ENCODE measurements around the gene PNPLA5. TPM values are rescaled to one million over a fixed set of nuclear protein-coding genes. Genes with fewer than 3 reads are reported as not detected.

Gene PNPLA5
- total RNA-seq, 4 donors from 2014 or later, result not detected

DNA sequence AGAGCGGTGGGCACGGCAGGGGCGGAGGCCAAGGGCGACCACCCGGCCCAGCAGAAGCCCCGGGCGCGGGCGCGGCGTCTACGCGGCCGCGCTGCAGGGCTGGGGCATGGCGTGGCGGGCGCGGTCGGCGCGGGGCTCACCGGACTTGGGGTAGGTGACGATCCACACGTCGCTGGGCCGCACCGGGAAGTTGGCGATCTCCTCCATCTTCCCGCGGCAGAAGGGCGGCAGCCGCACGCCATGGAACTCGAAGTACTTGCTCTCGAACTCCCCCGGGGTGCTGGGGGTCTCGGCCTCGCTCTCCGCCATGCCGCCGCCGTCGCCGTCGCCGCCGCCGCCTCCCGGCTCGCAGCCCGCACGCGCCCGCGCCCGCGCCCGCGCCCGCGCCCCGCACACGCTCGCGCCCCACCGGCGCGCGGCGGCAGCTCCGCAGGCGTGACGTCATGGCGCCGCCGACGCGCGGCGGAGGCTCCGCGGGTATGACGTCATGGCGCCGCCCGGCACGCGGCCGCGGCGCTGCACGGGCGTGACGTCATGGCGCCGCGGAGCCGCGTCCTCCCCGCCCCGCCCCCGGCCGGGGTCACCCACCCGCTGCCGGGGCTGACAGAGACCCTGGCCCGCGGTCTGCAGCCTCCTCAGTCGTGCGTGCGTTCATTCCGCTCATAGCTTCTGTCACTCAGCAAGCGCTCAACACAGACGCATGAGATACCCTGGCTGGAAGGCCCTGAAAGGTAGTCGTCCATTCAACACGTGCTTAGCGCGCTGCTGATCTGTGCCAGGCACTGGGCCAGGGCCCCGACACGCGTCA lies 29.5 kb downstream of the PNPLA5 start, which contains the start of gene SULT4A1:
TSS of gene SULT4A1 (minus strand) at position 440 of the 808 bp plus-strand sequence. CDS start at position 309, 131 bp downstream.
- H3K9me3 ChIP-seq, result no peaks in the 10 kb centered on the region
- no peak within 1 kb of the TSS for H3K4me3 ChIP-seq
- no peaks in the 10 kb centered on the region for H3K36me3 ChIP-seq
- DNase-seq, result no peak
- H3K27ac ChIP-seq, result no peak within 1 kb of the TSS
- intact Hi-C loops (cut with DNase I; ENCODE audit: low total_unique reads), result no loop called here
- peaks cover 0 to 4% of the 10 kb centered on the region in 2 donors for H3K27me3 ChIP-seq
- H3K4me1 ChIP-seq, result no peaks in the 10 kb centered on the region
- TF ChIP-seq POLR2A (IDR thresholded peaks at IDR 0.05) (no peak), CTCF (IDR thresholded peaks at IDR 0.05) (no peak)

DNA sequence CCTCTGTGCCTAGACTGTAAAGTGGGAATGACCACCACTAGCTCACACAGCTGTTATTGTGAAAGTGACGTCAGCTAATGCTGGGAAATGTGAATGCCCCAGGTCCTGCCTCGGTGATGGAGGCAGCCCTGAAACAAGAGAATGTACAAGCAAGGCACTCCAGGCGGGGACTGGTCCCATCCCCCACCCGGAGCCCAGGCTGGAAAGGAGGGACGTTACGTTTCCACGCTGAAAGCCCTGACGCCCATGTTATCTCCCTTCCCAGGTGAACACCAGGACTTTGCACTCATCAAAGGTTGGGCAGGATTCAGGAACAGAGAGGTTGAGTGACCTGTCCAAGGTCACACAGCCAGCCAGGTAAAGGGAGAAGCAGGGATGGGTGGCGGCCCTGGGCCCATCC lies 30.3 kb downstream of the PNPLA5 start:
- peaks cover 0 to 4% of the 10 kb centered on the region in 2 donors for H3K27me3 ChIP-seq

GRCh38 chr22:43860831-43861230 lies 31.0 kb downstream of the PNPLA5 start:
- DNase-seq, result no peak
- peaks cover 0 to 4% of the 10 kb centered on the region in 2 donors for H3K27me3 ChIP-seq
- intact Hi-C loops (cut with DNase I; ENCODE audit: low total_unique reads), result no loop called here

More for the DNA sequence above, 30.3 kb downstream of the PNPLA5 start:
- TF ChIP-seq POLR2A (IDR thresholded peaks at IDR 0.05), result no peak
- no peak for TF ChIP-seq CTCF (IDR thresholded peaks at IDR 0.05)
- Histone ChIP-seq H3K9me3 (no peaks in the 10 kb centered on the region), H3K36me3 (no peaks in the 10 kb centered on the region), H3K4me1 (no peaks in the 10 kb centered on the region), H3K27ac (no peak overlapping the region), H3K4me3 (no peak overlapping the region)
- intact Hi-C loops (cut with DNase I; ENCODE audit: low total_unique reads), result no loop called here
- DNase-seq, result no peak

DNA sequence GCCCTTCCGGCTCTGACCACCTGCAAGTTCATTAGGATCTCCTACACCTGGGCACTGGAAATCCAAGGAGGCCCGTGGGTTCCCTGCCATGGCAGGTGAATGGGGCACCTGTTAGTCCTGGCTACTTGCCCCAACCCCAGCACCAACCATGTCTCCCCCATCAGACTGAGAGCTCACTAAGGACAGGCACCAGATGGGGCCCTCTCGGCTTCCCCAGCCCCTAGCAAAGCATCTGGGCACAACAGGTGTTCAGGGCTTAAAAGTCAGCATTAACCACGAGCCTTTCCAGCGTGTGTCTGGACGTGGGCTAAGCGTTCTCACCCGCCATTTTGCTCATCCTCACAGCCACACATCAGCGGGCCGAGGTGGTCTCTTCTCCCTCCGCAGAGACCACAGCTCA lies 31.7 kb downstream of the PNPLA5 start:
- peaks cover 0 to 4% of the 10 kb centered on the region in 2 donors for H3K27me3 ChIP-seq
- no peak for DNase-seq
- no peaks in the 10 kb centered on the region for H3K36me3 ChIP-seq
- no peak overlapping the region for H3K4me3 ChIP-seq
- TF ChIP-seq CTCF (IDR thresholded peaks at IDR 0.05) (no peak), POLR2A (IDR thresholded peaks at IDR 0.05) (no peak)
- H3K4me1 ChIP-seq, result no peaks in the 10 kb centered on the region
- no peaks in the 10 kb centered on the region for H3K9me3 ChIP-seq
- no peak overlapping the region for H3K27ac ChIP-seq
- intact Hi-C loops (cut with DNase I; ENCODE audit: low total_unique reads), result no loop called here

More at GRCh38 chr22:43860831-43861230, 31.0 kb downstream of the PNPLA5 start:
- Histone ChIP-seq H3K27ac (no peak overlapping the region), H3K36me3 (no peaks in the 10 kb centered on the region), H3K9me3 (no peaks in the 10 kb centered on the region), H3K4me3 (no peak overlapping the region), H3K4me1 (no peaks in the 10 kb centered on the region)
- no peak for TF ChIP-seq CTCF (IDR thresholded peaks at IDR 0.05)
- no peak for TF ChIP-seq POLR2A (IDR thresholded peaks at IDR 0.05)

DNA sequence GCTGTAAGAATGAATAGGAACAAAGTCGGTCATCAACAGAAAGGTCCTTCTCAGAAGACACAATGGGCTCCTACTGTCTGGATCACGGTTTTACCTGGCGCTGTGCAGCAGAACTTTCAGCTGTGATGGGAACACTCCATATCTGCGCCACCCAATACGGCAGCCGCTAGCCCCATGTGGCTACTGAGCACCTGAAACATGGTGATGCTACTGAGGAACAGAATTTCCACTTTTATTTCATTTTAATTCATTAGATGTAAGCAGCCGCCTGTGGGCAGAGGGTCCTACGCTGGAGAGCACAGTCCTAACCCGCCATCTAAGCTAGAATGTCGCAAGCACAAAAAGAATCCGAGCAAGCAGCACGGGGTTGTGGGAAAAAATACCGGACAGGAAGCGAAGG lies 32.2 kb downstream of the PNPLA5 start:
- TF ChIP-seq POLR2A (IDR thresholded peaks at IDR 0.05) (no peak), CTCF (IDR thresholded peaks at IDR 0.05) (no peak)
- Histone ChIP-seq H3K4me3 (no peak overlapping the region), H3K9me3 (no peaks in the 10 kb centered on the region), H3K36me3 (no peaks in the 10 kb centered on the region), H3K27me3 (peaks cover 0 to 4% of the 10 kb centered on the region in 2 donors), H3K4me1 (no peaks in the 10 kb centered on the region), H3K27ac (no peak overlapping the region)
- DNase-seq, result no peak
- intact Hi-C loops (cut with DNase I; ENCODE audit: low total_unique reads), result no loop called here
